HepG2 (cell line): ENCODE results near the gene CHMP6. TPM values are rescaled to one million over a fixed set of nuclear protein-coding genes. Genes with fewer than 3 reads are reported as not detected.

ENCODE experiments used
- ASH2L ChIP-seq: fragments of 300-600, 200-600 bp; sonication (generic); IDR thresholded peaks from 2 replicates; pipeline ENCODE4 v1.7.0; 2017; ENCODE audit warnings: low read depth, mild to moderate bottlenecking, moderate library complexity, mixed read lengths, low read length; ENCODE audit not compliant: insufficient read length
- ELF1 ChIP-seq: sonication (generic); formaldehyde crosslinking; IDR thresholded peaks from 2 replicates; pipeline ENCODE4 v1.4.0; 2020; ENCODE audit warnings: missing genetic modification reagents
- GATAD2A ChIP-seq: IDR thresholded peaks from 2 replicates; pipeline ENCODE4 v1.6.1; 2016
- ISL2 ChIP-seq: sonication (generic); formaldehyde crosslinking; IDR thresholded peaks from 2 replicates; pipeline ENCODE4 v1.5.0; 2020; ENCODE audit warnings: missing genetic modification reagents
- POGZ ChIP-seq: sonication (generic); formaldehyde crosslinking; IDR thresholded peaks from 2 replicates; pipeline ENCODE4 v1.4.0; 2020; ENCODE audit warnings: mild to moderate bottlenecking, missing genetic modification reagents
- RBFOX2 ChIP-seq: fragments of 200-400 bp; formaldehyde crosslinking; IDR thresholded peaks from 2 replicates; pipeline ENCODE4 v1.6.1; 2017; ENCODE audit warnings: low read depth, mild to moderate bottlenecking, low read length
- SETDB1 ChIP-seq: sonication (generic); formaldehyde crosslinking; IDR thresholded peaks from 2 replicates; pipeline ENCODE4 v1.5.1; 2020; ENCODE audit warnings: missing genetic modification reagents, mild to moderate bottlenecking, borderline replicate concordance
- SIX4 ChIP-seq: sonication (generic); formaldehyde crosslinking; IDR thresholded peaks from 2 replicates; pipeline ENCODE4 v1.4.0; 2020; ENCODE audit warnings: missing genetic modification reagents
- SMC3 ChIP-seq: IDR thresholded peaks from 2 replicates; pipeline ENCODE4 v1.6.1; 2011; ENCODE audit warnings: low read length, improper control_type of control experiment
- U2AF2 ChIP-seq: fragments of 200-400 bp; formaldehyde crosslinking; IDR thresholded peaks from 2 replicates; pipeline ENCODE4 v1.6.1; 2017; ENCODE audit warnings: low read depth, mild to moderate bottlenecking, low read length
- ZNF160 ChIP-seq: sonication (generic); formaldehyde crosslinking; IDR thresholded peaks from 2 replicates; pipeline ENCODE4 v1.8.0; 2022; ENCODE audit warnings: mild to moderate bottlenecking, inconsistent platforms, missing genetic modification reagents
- ZNF235 ChIP-seq: sonication (generic); formaldehyde crosslinking; IDR thresholded peaks from 2 replicates; pipeline ENCODE4 v1.8.1; 2023; ENCODE audit warnings: mild to moderate bottlenecking, missing genetic modification reagents, borderline replicate concordance
- ZNF274 ChIP-seq: sonication (generic); formaldehyde crosslinking; IDR thresholded peaks from 2 replicates; pipeline ENCODE4 v1.5.1; 2020; ENCODE audit warnings: mild to moderate bottlenecking, missing genetic modification reagents
- ZNF431 ChIP-seq: sonication (generic); formaldehyde crosslinking; IDR thresholded peaks from 2 replicates; pipeline ENCODE4 v1.9.0; 2022; ENCODE audit warnings: missing genetic modification reagents, low read depth, mild to moderate bottlenecking, borderline replicate concordance
- ZNF563 ChIP-seq: sonication (generic); formaldehyde crosslinking; IDR thresholded peaks from 2 replicates; pipeline ENCODE4 v1.8.0; 2022; ENCODE audit warnings: mild to moderate bottlenecking, moderate library complexity, missing genetic modification reagents
- ZNF567 ChIP-seq: sonication (generic); formaldehyde crosslinking; IDR thresholded peaks from 2 replicates; pipeline ENCODE4 v1.8.1; 2023; ENCODE audit warnings: mild to moderate bottlenecking, missing genetic modification reagents, borderline replicate concordance
- polyA plus RNA-seq, 8 experiments: library from polyadenylated mRNA; depleted of rRNA in 3 of 8; stranded (reverse) in 7 of 8; unstranded in 1 of 8; fragments of >200 nt; fragmentation: Illumina TruSeq in 4 of 8; extraction: Trizol in 4 of 8; gene quantifications; 2 replicates each; pipeline versions ENCODE4 v1.2.1 to v1.2.3, GENCODE V29; 2011 to 2016; ENCODE audit warnings: low read depth in 4 of 8, missing spikeins in 1 of 8, mixed read lengths in 1 of 8; ENCODE audit not compliant: insufficient read depth in 1 of 8
- total RNA-seq, 5 experiments: library from RNA; depleted of rRNA; stranded (reverse); fragments of >200 nt; fragmentation: Illumina TruSeq; extraction: Trizol; gene quantifications; 2 replicates each; pipeline ENCODE4 v1.2.3, GENCODE V29; 2016; ENCODE audit warnings: low read depth in 1 of 5
- TF ChIP-seq, protein P1 (sequence below): sonication (generic); formaldehyde crosslinking; IDR thresholded peaks from 2 replicates; pipeline ENCODE4 v1.5.0; 2020; ENCODE audit warnings: mild to moderate bottlenecking, missing genetic modification reagents
- TF ChIP-seq, protein P2 (sequence below): sonication (generic); formaldehyde crosslinking; IDR thresholded peaks from 2 replicates; pipeline ENCODE4; 2020; ENCODE audit warnings: missing genetic modification reagents, mild to moderate bottlenecking, borderline replicate concordance
- TF ChIP-seq, protein P3 (sequence below): sonication (generic); formaldehyde crosslinking; IDR thresholded peaks from 2 replicates; pipeline ENCODE4 v1.5.0; 2020; ENCODE audit warnings: missing genetic modification reagents
- TF ChIP-seq, protein P4 (sequence below): IDR thresholded peaks from 2 replicates; pipeline ENCODE4 v1.6.1; 2016; ENCODE audit warnings: missing genetic modification reagents, missing compliant biosample characterization

The CHMP6 gene
- total and polyA plus RNA-seq, 2 of the 13 experiments (the other 11 are each of a cell fraction or from before 2014, with no cell fraction given), result 11.1 to 24.2 TPM

DNA sequence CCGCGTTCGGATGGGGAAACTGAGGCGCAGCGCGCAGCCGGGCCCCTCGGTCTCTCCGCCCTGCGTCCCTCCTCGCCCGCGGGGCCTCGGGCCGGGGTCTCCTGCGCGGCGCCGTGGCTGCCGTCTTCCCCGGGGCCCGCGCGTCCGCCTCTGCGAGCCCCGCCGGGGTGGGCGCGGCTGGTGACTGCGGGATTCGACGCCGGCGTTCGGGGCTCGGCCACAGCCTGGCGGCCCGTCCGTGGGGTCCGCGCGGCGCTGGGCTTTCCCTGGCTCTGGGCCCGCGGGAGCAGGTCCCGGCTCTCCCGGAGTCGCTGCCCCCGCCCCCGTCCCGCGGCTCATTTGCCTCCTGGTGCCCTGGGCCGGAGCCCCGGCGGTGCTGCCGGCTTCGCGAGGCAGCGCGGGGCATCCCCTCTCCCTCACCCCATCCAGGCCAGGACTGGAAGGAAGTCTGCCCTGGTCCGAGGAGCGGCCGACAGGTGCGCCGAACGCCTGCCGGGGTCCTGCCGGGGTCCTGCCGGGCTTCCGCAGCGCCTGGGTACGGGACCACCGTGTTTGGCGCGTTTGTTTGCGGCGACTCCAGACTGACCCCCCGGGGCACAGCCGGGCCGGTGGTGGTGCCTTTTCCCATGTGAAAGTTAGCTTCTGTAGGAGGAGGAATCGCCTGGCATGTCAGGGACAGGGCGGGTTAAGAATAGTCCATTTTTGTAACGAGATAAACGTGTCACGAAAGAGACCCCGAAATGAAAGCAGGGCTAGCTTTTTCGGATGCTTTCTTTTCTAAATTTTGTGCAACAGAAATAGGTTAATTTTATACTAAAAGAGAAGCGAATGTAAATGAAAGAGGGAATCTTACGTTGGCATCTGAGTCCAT, 671 bp downstream of the CHMP6 start (continued):
- 0 out of 2 replicates have a peak, but pooled peaks have one; percentile 22 for TF ChIP-seq ZNF235 (CRISPR knock-in tag)
- TF ChIP-seq ASH2L, result no peak
- TF ChIP-seq POGZ, result 0 out of 2 replicates have a peak, but pooled peaks have one; percentile 8
- TF ChIP-seq, protein P1, sequence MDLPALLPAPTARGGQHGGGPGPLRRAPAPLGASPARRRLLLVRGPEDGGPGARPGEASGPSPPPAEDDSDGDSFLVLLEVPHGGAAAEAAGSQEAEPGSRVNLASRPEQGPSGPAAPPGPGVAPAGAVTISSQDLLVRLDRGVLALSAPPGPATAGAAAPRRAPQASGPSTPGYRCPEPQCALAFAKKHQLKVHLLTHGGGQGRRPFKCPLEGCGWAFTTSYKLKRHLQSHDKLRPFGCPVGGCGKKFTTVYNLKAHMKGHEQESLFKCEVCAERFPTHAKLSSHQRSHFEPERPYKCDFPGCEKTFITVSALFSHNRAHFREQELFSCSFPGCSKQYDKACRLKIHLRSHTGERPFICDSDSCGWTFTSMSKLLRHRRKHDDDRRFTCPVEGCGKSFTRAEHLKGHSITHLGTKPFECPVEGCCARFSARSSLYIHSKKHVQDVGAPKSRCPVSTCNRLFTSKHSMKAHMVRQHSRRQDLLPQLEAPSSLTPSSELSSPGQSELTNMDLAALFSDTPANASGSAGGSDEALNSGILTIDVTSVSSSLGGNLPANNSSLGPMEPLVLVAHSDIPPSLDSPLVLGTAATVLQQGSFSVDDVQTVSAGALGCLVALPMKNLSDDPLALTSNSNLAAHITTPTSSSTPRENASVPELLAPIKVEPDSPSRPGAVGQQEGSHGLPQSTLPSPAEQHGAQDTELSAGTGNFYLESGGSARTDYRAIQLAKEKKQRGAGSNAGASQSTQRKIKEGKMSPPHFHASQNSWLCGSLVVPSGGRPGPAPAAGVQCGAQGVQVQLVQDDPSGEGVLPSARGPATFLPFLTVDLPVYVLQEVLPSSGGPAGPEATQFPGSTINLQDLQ (CRISPR knock-in tag), result 0 out of 2 replicates have a peak, but pooled peaks have one; percentile 11
- no peak for TF ChIP-seq ZNF274 (CRISPR knock-in tag)
- no peak for TF ChIP-seq GATAD2A (CRISPR knock-in tag)
- TF ChIP-seq U2AF2, result no peak
- TF ChIP-seq ISL2 (CRISPR knock-in tag), result no peak
- no peak for TF ChIP-seq ZNF160 (CRISPR knock-in tag)
- TF ChIP-seq, protein P2, sequence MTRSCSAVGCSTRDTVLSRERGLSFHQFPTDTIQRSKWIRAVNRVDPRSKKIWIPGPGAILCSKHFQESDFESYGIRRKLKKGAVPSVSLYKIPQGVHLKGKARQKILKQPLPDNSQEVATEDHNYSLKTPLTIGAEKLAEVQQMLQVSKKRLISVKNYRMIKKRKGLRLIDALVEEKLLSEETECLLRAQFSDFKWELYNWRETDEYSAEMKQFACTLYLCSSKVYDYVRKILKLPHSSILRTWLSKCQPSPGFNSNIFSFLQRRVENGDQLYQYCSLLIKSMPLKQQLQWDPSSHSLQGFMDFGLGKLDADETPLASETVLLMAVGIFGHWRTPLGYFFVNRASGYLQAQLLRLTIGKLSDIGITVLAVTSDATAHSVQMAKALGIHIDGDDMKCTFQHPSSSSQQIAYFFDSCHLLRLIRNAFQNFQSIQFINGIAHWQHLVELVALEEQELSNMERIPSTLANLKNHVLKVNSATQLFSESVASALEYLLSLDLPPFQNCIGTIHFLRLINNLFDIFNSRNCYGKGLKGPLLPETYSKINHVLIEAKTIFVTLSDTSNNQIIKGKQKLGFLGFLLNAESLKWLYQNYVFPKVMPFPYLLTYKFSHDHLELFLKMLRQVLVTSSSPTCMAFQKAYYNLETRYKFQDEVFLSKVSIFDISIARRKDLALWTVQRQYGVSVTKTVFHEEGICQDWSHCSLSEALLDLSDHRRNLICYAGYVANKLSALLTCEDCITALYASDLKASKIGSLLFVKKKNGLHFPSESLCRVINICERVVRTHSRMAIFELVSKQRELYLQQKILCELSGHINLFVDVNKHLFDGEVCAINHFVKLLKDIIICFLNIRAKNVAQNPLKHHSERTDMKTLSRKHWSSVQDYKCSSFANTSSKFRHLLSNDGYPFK (CRISPR knock-in tag), result 0 out of 2 replicates have a peak, but pooled peaks have one; percentile 19
- TF ChIP-seq, protein P3, sequence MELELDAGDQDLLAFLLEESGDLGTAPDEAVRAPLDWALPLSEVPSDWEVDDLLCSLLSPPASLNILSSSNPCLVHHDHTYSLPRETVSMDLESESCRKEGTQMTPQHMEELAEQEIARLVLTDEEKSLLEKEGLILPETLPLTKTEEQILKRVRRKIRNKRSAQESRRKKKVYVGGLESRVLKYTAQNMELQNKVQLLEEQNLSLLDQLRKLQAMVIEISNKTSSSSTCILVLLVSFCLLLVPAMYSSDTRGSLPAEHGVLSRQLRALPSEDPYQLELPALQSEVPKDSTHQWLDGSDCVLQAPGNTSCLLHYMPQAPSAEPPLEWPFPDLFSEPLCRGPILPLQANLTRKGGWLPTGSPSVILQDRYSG (CRISPR knock-in tag), result 0 out of 2 replicates have a peak, but pooled peaks have one; percentile 28
- peak; percentile 8; the same call in 1 of the 2 replicates for TF ChIP-seq ZNF563 (CRISPR knock-in tag)
- TF ChIP-seq ELF1 (CRISPR knock-in tag), result no peak
- peak; percentile 35 for TF ChIP-seq RBFOX2
- no peak for TF ChIP-seq SIX4 (CRISPR knock-in tag)
- TF ChIP-seq ZNF431 (CRISPR knock-in tag), result peak; percentile 11; the same call in 1 of the 2 replicates
- TF ChIP-seq, protein P4, sequence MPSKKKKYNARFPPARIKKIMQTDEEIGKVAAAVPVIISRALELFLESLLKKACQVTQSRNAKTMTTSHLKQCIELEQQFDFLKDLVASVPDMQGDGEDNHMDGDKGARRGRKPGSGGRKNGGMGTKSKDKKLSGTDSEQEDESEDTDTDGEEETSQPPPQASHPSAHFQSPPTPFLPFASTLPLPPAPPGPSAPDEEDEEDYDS (CRISPR knock-in tag), result no peak
- TF ChIP-seq ZNF567 (CRISPR knock-in tag), result peak; percentile 36; the same call in 1 of the 2 replicates
- no peak for TF ChIP-seq SMC3
- TF ChIP-seq SETDB1 (CRISPR knock-in tag), result 0 out of 2 replicates have a peak, but pooled peaks have one; percentile 46
